OCI-LY3 (cell line): ENCODE measurements around the gene CRYBB2.
A peak's percentile ranks its signal among the peaks of the same experiment; 100 is the strongest.
"Not testable (repeated sequence)": the region's sequence is repeated elsewhere in the genome, so short reads cannot be mapped to it uniquely, and the experiment has no call there.

Experiments
- H2AFZ ChIP-seq: fragments of 200-600, 300-600 bp; shearing (Covaris generic); 2 replicates; pipeline ENCODE4 v1.6.0; 2014; ENCODE audit warnings: antibody characterized with exemption, low read depth, low read length
- H3K27ac ChIP-seq: fragments of 200-600, 300-600 bp; sonication (generic); 2 replicates; pipeline ENCODE4 v1.5.1; 2014; ENCODE audit warnings: mild to moderate bottlenecking, low read length, moderate library complexity, mixed read lengths
- H3K27me3 ChIP-seq: fragments of 200-600, 300-600 bp; sonication (generic); 2 replicates; pipeline ENCODE4 v1.6.1; 2014; ENCODE audit warnings: low read depth, low read length, mixed read lengths
- H3K36me3 ChIP-seq: fragments of 200-600, 300-600 bp; sonication (generic); replicated peaks from 2 replicates; pipeline ENCODE3; 2014; ENCODE audit warnings: low read depth, low read length, mixed read lengths
- H3K4me1 ChIP-seq: fragments of 300-600, 200-600 bp; sonication (generic); 2 replicates; pipeline ENCODE4 v1.6.1; 2014; ENCODE audit warnings: low read length, mixed read lengths
- H3K4me2 ChIP-seq: fragments of 200-600, 300-600 bp; sonication (generic); 2 replicates; pipeline ENCODE4 v1.6.1; 2014; ENCODE audit warnings: low read length, mixed read lengths
- H3K4me3 ChIP-seq: fragments of 300-600, 200-600 bp; sonication (generic); 2 replicates; pipeline ENCODE4 v1.5.1; 2014; ENCODE audit warnings: antibody characterized with exemption, mild to moderate bottlenecking, low read length, moderate library complexity
- H3K79me2 ChIP-seq: fragments of 300-600, 200-600 bp; shearing (Covaris generic); 2 replicates; pipeline ENCODE4 v1.6.1; 2014; ENCODE audit warnings: mild to moderate bottlenecking, low read length, mixed read lengths
- H3K9ac ChIP-seq: fragments of 300-600, 200-600 bp; shearing (Covaris generic); 2 replicates; pipeline ENCODE4 v1.6.0; 2014; ENCODE audit warnings: mild to moderate bottlenecking, low read length, moderate library complexity
- H3K9me3 ChIP-seq: fragments of 200-600, 300-600 bp; shearing (Covaris generic); 2 replicates; pipeline ENCODE4 v1.6.1; 2014; ENCODE audit warnings: low read length, mixed read lengths; ENCODE audit not compliant: insufficient read depth
- H4K20me1 ChIP-seq: fragments of 200-600, 300-600 bp; sonication (generic); 2 replicates; pipeline ENCODE4 v1.6.1; 2016; ENCODE audit warnings: low read length, mixed read lengths; ENCODE audit not compliant: insufficient read depth
- CTCF ChIP-seq: fragments of 200-600, 300-600 bp; sonication (generic); IDR thresholded peaks from 2 replicates; pipeline ENCODE4 v1.5.1; 2014; ENCODE audit warnings: antibody characterized with exemption, low read length, low read depth
- EZH2phosphoT487 ChIP-seq: fragments of 200-600 bp; shearing (Covaris generic); IDR thresholded peaks from 2 replicates; pipeline ENCODE4 v1.6.1; 2018; ENCODE audit warnings: antibody characterized with exemption, mixed run types, low read depth

The CRYBB2 gene

GRCh38 chr22:25177895-25178294 is 41.5 kb upstream of the CRYBB2 start:
- Histone ChIP-seq H3K4me3 (no peak overlapping the region), H2AFZ (no peak overlapping the region), H3K27ac (no peak overlapping the region), H3K9me3 (peaks cover 5% of the 10 kb centered on the region; the same call in 1 of the 2 replicates), H3K4me1 (no peaks in the 10 kb centered on the region), H3K9ac (no peak overlapping the region), H3K79me2 (no peaks in the 10 kb centered on the region), H3K36me3 (no peaks in the 10 kb centered on the region), H3K27me3 (peaks cover 15% of the 10 kb centered on the region; the same call in 1 of the 2 replicates), H3K4me2 (no peak overlapping the region), H4K20me1 (no peaks in the 10 kb centered on the region)
- TF ChIP-seq EZH2phosphoT487: no peak
- no peak for TF ChIP-seq CTCF

DNA sequence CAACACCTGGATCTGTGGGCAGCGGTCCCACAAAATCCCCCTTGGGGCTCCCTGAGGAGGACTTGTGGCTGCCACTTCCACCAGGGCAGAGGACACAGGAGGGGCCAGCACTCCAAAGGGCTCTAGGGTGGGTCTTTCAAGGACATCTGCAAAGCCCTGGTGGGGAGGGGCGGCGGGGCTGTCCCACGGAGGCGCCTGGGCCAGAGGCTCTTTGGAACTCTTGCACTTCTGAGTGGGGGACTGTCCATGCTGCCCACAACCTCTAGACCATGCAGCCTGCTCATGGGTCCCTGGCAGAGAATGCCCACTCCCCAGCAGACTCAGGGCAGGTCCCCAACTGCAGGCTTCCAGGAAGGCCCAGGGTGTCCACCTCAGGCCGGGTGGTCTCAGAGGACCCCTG is 41.1 kb upstream of the CRYBB2 start:
- H3K4me2 ChIP-seq: not testable (repeated sequence)

GRCh38 chr22:25178869-25179631 is 40.4 kb upstream of the CRYBB2 start:
- Histone ChIP-seq H3K27me3 (peaks cover 12% of the 10 kb centered on the region; the same call in 1 of the 2 replicates), H3K4me3 (peak overlapping the region; percentile 56; the same call in 1 of the 2 replicates), H3K4me2 (0 out of 2 replicates have a peak overlapping the region, but pooled peaks have one; percentile 28)
- not testable (repeated sequence) for H3K4me1 ChIP-seq, H3K36me3 ChIP-seq, H3K79me2 ChIP-seq, H3K27ac ChIP-seq, H2AFZ ChIP-seq, H3K9me3 ChIP-seq, H4K20me1 ChIP-seq, H3K9ac ChIP-seq

More for the DNA sequence above, 41.1 kb upstream of the CRYBB2 start:
- not testable (repeated sequence) for H3K4me3 ChIP-seq, H3K9ac ChIP-seq, H3K36me3 ChIP-seq, H3K4me1 ChIP-seq, H3K27ac ChIP-seq, H3K79me2 ChIP-seq, H4K20me1 ChIP-seq, H2AFZ ChIP-seq, H3K9me3 ChIP-seq
- peaks cover 13% of the 10 kb centered on the region; the same call in 1 of the 2 replicates for H3K27me3 ChIP-seq

DNA sequence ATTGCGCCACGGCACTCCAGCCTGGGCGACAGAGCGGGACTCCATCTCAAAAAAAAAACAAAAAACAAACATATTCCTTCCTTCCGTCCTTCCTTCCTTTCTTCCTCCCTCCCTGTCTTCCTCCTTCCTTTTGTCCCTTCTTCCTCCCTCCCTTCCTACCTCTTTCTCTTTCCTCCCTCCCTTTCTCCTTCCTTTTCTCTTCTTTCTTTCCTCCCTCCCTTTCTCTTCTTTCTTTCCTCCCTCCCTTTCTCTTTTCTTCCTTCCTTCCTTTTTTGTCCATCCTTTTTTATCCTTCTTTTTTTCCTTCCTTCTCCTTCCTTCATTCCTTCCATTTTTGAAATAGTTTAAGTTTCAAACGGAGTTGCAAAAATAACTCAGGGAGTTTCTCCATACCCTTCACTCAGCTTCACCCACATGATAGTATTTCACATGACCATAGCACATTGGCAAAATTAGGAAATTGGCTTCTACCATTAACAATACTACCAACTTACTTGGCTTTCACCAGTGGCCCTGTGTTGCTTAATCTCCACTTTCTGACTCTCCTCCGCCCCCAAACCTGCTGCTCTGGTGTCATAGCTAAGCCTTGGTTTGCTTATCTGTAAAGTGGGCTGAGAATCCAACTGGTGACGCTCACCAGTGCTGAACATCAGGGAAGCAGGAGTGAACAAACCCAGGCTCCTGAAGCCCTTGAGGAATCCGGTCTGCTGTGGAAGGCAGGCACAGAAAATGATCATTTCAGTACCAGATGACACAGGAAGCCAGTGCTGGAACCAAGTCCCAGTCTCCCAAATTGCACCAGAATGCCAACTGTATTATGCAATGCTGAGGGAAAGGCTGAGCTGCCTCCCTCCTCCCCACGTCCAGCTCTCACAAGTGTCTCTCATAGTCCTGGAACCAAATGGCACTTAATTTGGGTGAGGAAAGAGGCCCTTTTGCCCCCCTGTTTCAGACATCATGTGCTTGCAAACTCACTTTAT is 37.0 kb upstream of the CRYBB2 start:
- Histone ChIP-seq H4K20me1 (no peaks in the 10 kb centered on the region), H3K79me2 (no peaks in the 10 kb centered on the region), H3K9ac (no peak overlapping the region), H3K4me1 (no peaks in the 10 kb centered on the region), H3K27me3 (peaks cover 19% of the 10 kb centered on the region; the same call in 1 of the 2 replicates), H3K9me3 (peaks cover 5% of the 10 kb centered on the region; the same call in 1 of the 2 replicates), H3K27ac (no peak overlapping the region), H2AFZ (no peak overlapping the region), H3K4me2 (no peak overlapping the region), H3K4me3 (no peak overlapping the region), H3K36me3 (no peaks in the 10 kb centered on the region)
- TF ChIP-seq CTCF (no peak), EZH2phosphoT487 (no peak)
